Measurements from ENCODE around the gene UCHL3.
"Not testable (repeated sequence)": the region's sequence is repeated elsewhere in the genome, so short reads cannot be mapped to it uniquely, and the experiment has no call there.

The UCHL3 gene

GRCh38 chr13:75541961-75542360, 7.6 kb upstream of the UCHL3 start:
- H3K23ac ChIP-seq (ENCODE audit: low read length), result no peak overlapping the region
- no peak overlapping the region for H3K4ac ChIP-seq (ENCODE audit: low read depth, low read length)
- H2BK5ac ChIP-seq (ENCODE audit: low read length), result no peak overlapping the region
- H3K4me3 ChIP-seq (ENCODE audit: low read length), result no peak overlapping the region
- no peaks in the 10 kb centered on the region for H3K27me3 ChIP-seq (ENCODE audit: insufficient read depth, low read length, poor library complexity)
- no peak overlapping the region for H2AK5ac ChIP-seq (ENCODE audit: low read length)
- no peak overlapping the region for H3K9ac ChIP-seq (ENCODE audit: low read length)
- H3K4me1 ChIP-seq (ENCODE audit: control insufficient read depth, low read depth, low read length), result no peaks in the 10 kb centered on the region
- H4K8ac ChIP-seq (ENCODE audit: low read depth, low read length), result no peak overlapping the region
- H3K79me1 ChIP-seq (ENCODE audit: low read length), result no peaks in the 10 kb centered on the region
- H3K4me2 ChIP-seq (ENCODE audit: low read length), result no peak overlapping the region
- H2BK15ac ChIP-seq (replicated peaks; ENCODE audit: low read depth), result no peak overlapping the region
- WGBS (ENCODE audit: extremely low coverage, insufficient coverage, low lambda C conversion rate), result no CpG with 5 or more reads among the region's 1 CpG
- DNase-seq, result no peak
- H3K18ac ChIP-seq (ENCODE audit: low read length), result no peak overlapping the region
- H3K79me2 ChIP-seq (ENCODE audit: control insufficient read depth, insufficient read depth, low read length), result peaks cover 2% of the 10 kb centered on the region
- no peak overlapping the region for H2BK120ac ChIP-seq (ENCODE audit: low read depth, low read length)
- no peaks in the 10 kb centered on the region for H3K36me3 ChIP-seq (ENCODE audit: control insufficient read depth, insufficient read depth, low read length)
- no peak overlapping the region for H3K27ac ChIP-seq (ENCODE audit: low read depth, low read length)
- H4K5ac ChIP-seq (ENCODE audit: low read length), result no peak overlapping the region
- H3K56ac ChIP-seq (ENCODE audit: low read length), result no peak overlapping the region

- H2BK5ac ChIP-seq (ENCODE audit: low read length), result no peak overlapping the region
- no peak overlapping the region for H3K4ac ChIP-seq (ENCODE audit: low read depth, low read length)
- H3K4me2 ChIP-seq (ENCODE audit: low read length), result no peak overlapping the region
- H3K27ac ChIP-seq (ENCODE audit: low read depth, low read length), result no peak overlapping the region
- no peaks in the 10 kb centered on the region for H3K4me1 ChIP-seq (ENCODE audit: control insufficient read depth, low read depth, low read length)
- H4K8ac ChIP-seq (ENCODE audit: low read depth, low read length), result no peak overlapping the region
- H2BK120ac ChIP-seq (ENCODE audit: low read depth, low read length), result no peak overlapping the region
- H3K4me3 ChIP-seq (ENCODE audit: low read length), result no peak overlapping the region
- H3K79me2 ChIP-seq (ENCODE audit: control insufficient read depth, insufficient read depth, low read length), result no peaks in the 10 kb centered on the region
- H3K18ac ChIP-seq (ENCODE audit: low read length), result no peak overlapping the region
- no peak overlapping the region for H3K23ac ChIP-seq (ENCODE audit: low read length)
- H3K9ac ChIP-seq (ENCODE audit: low read length), result no peak overlapping the region
- no peak overlapping the region for H4K5ac ChIP-seq (ENCODE audit: low read length)
- H3K56ac ChIP-seq (ENCODE audit: low read length), result no peak overlapping the region
- no peak overlapping the region for H2AK5ac ChIP-seq (ENCODE audit: low read length)
- H3K27me3 ChIP-seq (ENCODE audit: insufficient read depth, low read length, poor library complexity), result no peaks in the 10 kb centered on the region
- WGBS (ENCODE audit: extremely low coverage, insufficient coverage, low lambda C conversion rate), result no CpG with 5 or more reads among the region's 10 CpGs
- no peaks in the 10 kb centered on the region for H3K36me3 ChIP-seq (ENCODE audit: control insufficient read depth, insufficient read depth, low read length)
- H3K79me1 ChIP-seq (ENCODE audit: low read length), result no peaks in the 10 kb centered on the region
- no peak overlapping the region for H2BK15ac ChIP-seq (replicated peaks; ENCODE audit: low read depth)
- DNase-seq, result no peak
Observed at GRCh38 chr13:75544681-75545330, 4.8 kb upstream of the UCHL3 start.

- not testable (repeated sequence) for H2BK15ac ChIP-seq (replicated peaks; ENCODE audit: low read depth); H2BK120ac ChIP-seq (ENCODE audit: low read depth, low read length); DNase-seq; H3K23ac ChIP-seq (ENCODE audit: low read length); H3K9ac ChIP-seq (ENCODE audit: low read length); H2BK5ac ChIP-seq (ENCODE audit: low read length); H3K79me1 ChIP-seq (ENCODE audit: low read length); H3K27me3 ChIP-seq (ENCODE audit: insufficient read depth, low read length, poor library complexity); H4K8ac ChIP-seq (ENCODE audit: low read depth, low read length); H3K4me2 ChIP-seq (ENCODE audit: low read length); H3K4me3 ChIP-seq (ENCODE audit: low read length); H3K79me2 ChIP-seq (ENCODE audit: control insufficient read depth, insufficient read depth, low read length); H2AK5ac ChIP-seq (ENCODE audit: low read length); H3K18ac ChIP-seq (ENCODE audit: low read length); H3K27ac ChIP-seq (ENCODE audit: low read depth, low read length); H3K4ac ChIP-seq (ENCODE audit: low read depth, low read length); H3K56ac ChIP-seq (ENCODE audit: low read length); H3K36me3 ChIP-seq (ENCODE audit: control insufficient read depth, insufficient read depth, low read length); H4K5ac ChIP-seq (ENCODE audit: low read length); H3K4me1 ChIP-seq (ENCODE audit: control insufficient read depth, low read depth, low read length)
- WGBS (ENCODE audit: extremely low coverage, insufficient coverage, low lambda C conversion rate), result no CpG with 5 or more reads among the region's 14 CpGs
Observed at GRCh38 chr13:75545386-75545785, 4.2 kb upstream of the UCHL3 start.

- no peak overlapping the region for H3K4me2 ChIP-seq (ENCODE audit: low read length)
- H4K8ac ChIP-seq (ENCODE audit: low read depth, low read length), result no peak overlapping the region
- H3K18ac ChIP-seq (ENCODE audit: low read length), result no peak overlapping the region
- no peak overlapping the region for H3K4ac ChIP-seq (ENCODE audit: low read depth, low read length)
- no CpG with 5 or more reads among the region's 3 CpGs for WGBS (ENCODE audit: extremely low coverage, insufficient coverage, low lambda C conversion rate)
- peaks cover 4% of the 10 kb centered on the region for H3K79me2 ChIP-seq (ENCODE audit: control insufficient read depth, insufficient read depth, low read length)
- H2BK120ac ChIP-seq (ENCODE audit: low read depth, low read length), result no peak overlapping the region
- no peak overlapping the region for H3K56ac ChIP-seq (ENCODE audit: low read length)
- no peaks in the 10 kb centered on the region for H3K27me3 ChIP-seq (ENCODE audit: insufficient read depth, low read length, poor library complexity)
- H3K36me3 ChIP-seq (ENCODE audit: control insufficient read depth, insufficient read depth, low read length), result no peaks in the 10 kb centered on the region
- H2BK15ac ChIP-seq (replicated peaks; ENCODE audit: low read depth), result no peak overlapping the region
- no peak overlapping the region for H3K23ac ChIP-seq (ENCODE audit: low read length)
- H4K5ac ChIP-seq (ENCODE audit: low read length), result no peak overlapping the region
- no peak overlapping the region for H3K9ac ChIP-seq (ENCODE audit: low read length)
- no peak overlapping the region for H2BK5ac ChIP-seq (ENCODE audit: low read length)
- peaks cover 6% of the 10 kb centered on the region for H3K79me1 ChIP-seq (ENCODE audit: low read length)
- no peak overlapping the region for H3K4me3 ChIP-seq (ENCODE audit: low read length)
- no peak overlapping the region for H2AK5ac ChIP-seq (ENCODE audit: low read length)
- no peak for DNase-seq
- no peak overlapping the region for H3K27ac ChIP-seq (ENCODE audit: low read depth, low read length)
- H3K4me1 ChIP-seq (ENCODE audit: control insufficient read depth, low read depth, low read length), result no peaks in the 10 kb centered on the region
Observed at GRCh38 chr13:75547917-75548316, 1.7 kb upstream of the UCHL3 start.

DNA sequence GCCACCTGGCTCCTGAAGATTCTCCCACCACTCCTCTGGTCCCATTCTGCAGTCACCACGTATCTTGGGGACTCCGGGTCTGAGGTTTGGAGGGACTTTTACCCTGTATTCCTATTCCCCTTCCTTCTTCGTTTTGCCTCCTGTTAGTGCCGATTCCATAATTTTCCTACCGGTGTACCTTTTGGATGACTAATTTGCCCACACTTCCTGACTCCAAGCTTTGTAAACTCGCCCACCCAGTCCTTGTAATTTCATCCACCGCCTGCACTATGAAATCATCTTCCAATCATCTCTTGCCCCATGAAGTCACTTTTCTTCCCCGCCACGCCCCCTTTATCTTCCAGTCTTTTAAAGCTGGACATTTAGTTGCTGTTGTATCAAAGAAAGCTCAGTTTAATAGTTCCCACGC, 572 bp downstream of the UCHL3 start:
- peak; percentile 40 for DNase-seq
- Histone ChIP-seq H3K18ac (ENCODE audit: low read length) (no peak overlapping the region), H3K4me3 (ENCODE audit: low read length) (peak overlapping the region; percentile 94), H3K9ac (ENCODE audit: low read length) (peak overlapping the region; percentile 86), H3K36me3 (ENCODE audit: control insufficient read depth, insufficient read depth, low read length) (no peaks in the 10 kb centered on the region), H2BK15ac (replicated peaks; ENCODE audit: low read depth) (no peak overlapping the region), H2AK5ac (ENCODE audit: low read length) (no peak overlapping the region), H3K4ac (ENCODE audit: low read depth, low read length) (no peak overlapping the region), H3K27ac (ENCODE audit: low read depth, low read length) (no peak overlapping the region), H4K8ac (ENCODE audit: low read depth, low read length) (no peak overlapping the region), H3K79me2 (ENCODE audit: control insufficient read depth, insufficient read depth, low read length) (peaks cover 4% of the 10 kb centered on the region), H3K27me3 (ENCODE audit: insufficient read depth, low read length, poor library complexity) (no peaks in the 10 kb centered on the region), H3K4me1 (ENCODE audit: control insufficient read depth, low read depth, low read length) (no peaks in the 10 kb centered on the region), H3K79me1 (ENCODE audit: low read length) (peaks cover 7% of the 10 kb centered on the region), H3K56ac (ENCODE audit: low read length) (peak overlapping the region; percentile 92), H2BK5ac (ENCODE audit: low read length) (no peak overlapping the region), H3K4me2 (ENCODE audit: low read length) (peak overlapping the region; percentile 95), H3K23ac (ENCODE audit: low read length) (no peak overlapping the region), H4K5ac (ENCODE audit: low read length) (no peak overlapping the region), H2BK120ac (ENCODE audit: low read depth, low read length) (no peak overlapping the region)
- WGBS (ENCODE audit: extremely low coverage, insufficient coverage, low lambda C conversion rate), result no CpG with 5 or more reads among the region's 10 CpGs

DNA sequence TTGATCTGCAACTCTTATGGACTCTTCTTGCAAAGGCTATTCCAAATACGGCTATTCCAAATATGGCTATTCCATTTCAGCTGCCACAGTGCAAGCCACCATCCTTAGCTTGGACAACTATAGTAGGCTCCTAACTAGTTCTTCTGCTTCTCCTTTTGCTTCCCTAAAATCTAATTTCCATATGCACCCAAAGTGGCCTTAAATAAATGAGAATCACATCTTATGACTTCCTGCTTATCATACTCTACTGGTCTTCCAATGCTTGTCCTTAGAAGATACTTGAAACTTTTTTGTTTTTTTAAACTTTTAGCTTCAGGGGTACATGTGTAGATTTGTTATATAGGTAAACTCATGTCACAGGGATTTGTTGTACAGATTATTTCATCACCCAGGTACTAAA, 4.9 kb downstream of the UCHL3 start:
- Histone ChIP-seq H3K36me3 (ENCODE audit: control insufficient read depth, insufficient read depth, low read length) (no peaks in the 10 kb centered on the region), H3K4me3 (ENCODE audit: low read length) (no peak overlapping the region), H3K4me1 (ENCODE audit: control insufficient read depth, low read depth, low read length) (no peaks in the 10 kb centered on the region), H3K23ac (ENCODE audit: low read length) (no peak overlapping the region), H3K79me2 (ENCODE audit: control insufficient read depth, insufficient read depth, low read length) (peaks cover 4% of the 10 kb centered on the region), H3K4ac (ENCODE audit: low read depth, low read length) (no peak overlapping the region), H3K27me3 (ENCODE audit: insufficient read depth, low read length, poor library complexity) (no peaks in the 10 kb centered on the region), H2AK5ac (ENCODE audit: low read length) (no peak overlapping the region), H4K8ac (ENCODE audit: low read depth, low read length) (no peak overlapping the region), H3K56ac (ENCODE audit: low read length) (no peak overlapping the region), H2BK15ac (replicated peaks; ENCODE audit: low read depth) (no peak overlapping the region), H3K4me2 (ENCODE audit: low read length) (no peak overlapping the region), H3K79me1 (ENCODE audit: low read length) (peaks cover 7% of the 10 kb centered on the region), H3K9ac (ENCODE audit: low read length) (no peak overlapping the region), H3K18ac (ENCODE audit: low read length) (no peak overlapping the region), H3K27ac (ENCODE audit: low read depth, low read length) (no peak overlapping the region), H4K5ac (ENCODE audit: low read length) (no peak overlapping the region), H2BK5ac (ENCODE audit: low read length) (no peak overlapping the region), H2BK120ac (ENCODE audit: low read depth, low read length) (no peak overlapping the region)
- no peak for DNase-seq
- WGBS (ENCODE audit: extremely low coverage, insufficient coverage, low lambda C conversion rate), result no CpG with 5 or more reads among the region's 1 CpG

Data from mesendoderm (in vitro differentiated cells).